ENCODE data around the gene DNM1L. TPM values are rescaled to one million over a fixed set of nuclear protein-coding genes. Genes with fewer than 3 reads are reported as not detected.

The DNM1L gene
- total and polyA plus RNA-seq, 10 of the 15 experiments (the other 5 are each of a cell fraction or from before 2014, with no cell fraction given): 23.1 to 201 (median 63.9) TPM

DNA sequence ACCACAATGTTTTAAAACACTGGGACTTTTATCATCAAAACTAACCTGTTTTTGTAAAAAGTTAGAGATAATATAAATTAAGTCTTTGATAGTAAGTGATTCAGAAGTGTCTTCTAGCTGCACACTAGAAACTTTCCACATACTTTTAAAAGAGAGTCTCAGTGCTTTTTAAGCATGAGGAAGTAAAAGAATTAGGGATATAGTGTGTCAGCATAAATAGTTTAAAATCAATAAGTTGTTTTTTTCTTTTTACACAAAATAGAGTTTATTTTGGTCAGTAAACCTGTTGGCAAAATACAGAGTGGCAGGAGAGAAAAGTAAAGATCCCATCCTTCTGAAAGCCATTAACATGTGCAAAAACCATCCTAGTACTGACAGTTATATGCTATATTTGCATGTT is 1.7 kb downstream of the DNM1L start:
- Histone ChIP-seq H3K27ac (ENCODE audit: control insufficient read depth, insufficient read depth) (peak overlapping the region; percentile 64), H3K36me3 (ENCODE audit: control insufficient read depth in 2 of 2, insufficient read depth in 2 of 2, low read length in 1 of 2) (peaks cover 0 to 10% of the 10 kb centered on the region in 2 experiments; a peak in 1 of 4 replicates), H3K27me3 (replicated peaks in 1 of 2; ENCODE audit: control insufficient read depth in 2 of 2, insufficient read depth in 2 of 2, low read length in 1 of 2) (no peaks in the 10 kb centered on the region), H2AFZ (ENCODE audit: control insufficient read depth, low read depth, low read length) (peak overlapping the region; percentile 12; the same call in 1 of the 2 replicates), H3K4me2 (ENCODE audit: control insufficient read depth, insufficient read depth) (peak overlapping the region; percentile 86), H3K9me3 (replicated peaks; ENCODE audit: control insufficient read depth, insufficient read depth, low read length) (no peaks in the 10 kb centered on the region; the same call in 1 of the 3 replicates), H3K9ac (ENCODE audit: control insufficient read depth, insufficient read depth, low read length) (peak overlapping the region; percentile 78), H3K79me2 (ENCODE audit: control insufficient read depth, insufficient read depth, low read length) (peaks cover 64% of the 10 kb centered on the region), H4K20me1 (ENCODE audit: control insufficient read depth, insufficient read depth) (no peaks in the 10 kb centered on the region), H3K4me1 (ENCODE audit: control insufficient read depth, insufficient read depth, low read length) (peaks cover 4% of the 10 kb centered on the region), H3K4me3 (peak overlapping the region; percentile 100)
- ChIA-PET RAD21 (ENCODE audit: unreplicated experiment) (interaction anchor here (0.6 to 1.6 kb wide), 5 partner anchors 20 to 232 kb away, joined by 3 to 12 read pairs (median 4); partner anchors contain the start of gene YARS2), POLR2A (no interaction called here), CTCF (interaction anchor here (1.1 to 5.2 kb wide), 3 partner anchors 9 to 224 kb away, joined by 3 to 25 read pairs (median 4); partner anchors contain the start of gene YARS2), SMC1A (ENCODE audit: uncharacterized antibody, unreplicated experiment) (interaction anchor here (0.9 to 2.2 kb wide), 4 partner anchors 8 to 315 kb away, joined by 3 to 12 read pairs (median 6); partner anchors contain the start of gene YARS2)
- intact Hi-C loops (cut with micrococcal nuclease; ENCODE audit: unreplicated experiment): no loop called here
- DNase-seq (ENCODE audit: low read depth, low spot score) (no peak), FAIRE-seq (no peak), ATAC-seq (no peak)
- in situ Hi-C loops (cut with MboI): loop anchor here (5.0 kb wide), 1 partner anchor 1028 kb away; no protein-coding TSS in a partner anchor
- no TSS peak for BruUV-seq (replicated peaks)
- no peak for TF ChIP-seq ZSCAN29 (IDR thresholded peaks at IDR 0.05)
- no peak for TF ChIP-seq TCF7 (IDR thresholded peaks at IDR 0.05; ENCODE audit: borderline replicate concordance)
- peak; percentile 10 for TF ChIP-seq MEF2B (IDR thresholded peaks at IDR 0.05; ENCODE audit: partially characterized antibody, poor library complexity, severe bottlenecking)
- TF ChIP-seq RB1 (IDR thresholded peaks at IDR 0.05; ENCODE audit: borderline replicate concordance): no peak
- no peak for TF ChIP-seq IKZF1 (conservative IDR thresholded peaks at IDR 0.05)
- TF ChIP-seq NFYB (IDR thresholded peaks at IDR 0.05; ENCODE audit: insufficient read depth, low read depth, low read length): no peak
- no peak for TF ChIP-seq NBN (IDR thresholded peaks at IDR 0.05)
- TF ChIP-seq EED (IDR thresholded peaks at IDR 0.05; ENCODE audit: low read depth): no peak
- no peak for TF ChIP-seq RUNX3 (IDR thresholded peaks at IDR 0.05; ENCODE audit: low read length)
- TF ChIP-seq EGR1 (IDR thresholded peaks at IDR 0.05; ENCODE audit: borderline replicate concordance in 1 of 2, low read depth in 2 of 2, low read length in 2 of 2): no peak
- TF ChIP-seq, protein P1, sequence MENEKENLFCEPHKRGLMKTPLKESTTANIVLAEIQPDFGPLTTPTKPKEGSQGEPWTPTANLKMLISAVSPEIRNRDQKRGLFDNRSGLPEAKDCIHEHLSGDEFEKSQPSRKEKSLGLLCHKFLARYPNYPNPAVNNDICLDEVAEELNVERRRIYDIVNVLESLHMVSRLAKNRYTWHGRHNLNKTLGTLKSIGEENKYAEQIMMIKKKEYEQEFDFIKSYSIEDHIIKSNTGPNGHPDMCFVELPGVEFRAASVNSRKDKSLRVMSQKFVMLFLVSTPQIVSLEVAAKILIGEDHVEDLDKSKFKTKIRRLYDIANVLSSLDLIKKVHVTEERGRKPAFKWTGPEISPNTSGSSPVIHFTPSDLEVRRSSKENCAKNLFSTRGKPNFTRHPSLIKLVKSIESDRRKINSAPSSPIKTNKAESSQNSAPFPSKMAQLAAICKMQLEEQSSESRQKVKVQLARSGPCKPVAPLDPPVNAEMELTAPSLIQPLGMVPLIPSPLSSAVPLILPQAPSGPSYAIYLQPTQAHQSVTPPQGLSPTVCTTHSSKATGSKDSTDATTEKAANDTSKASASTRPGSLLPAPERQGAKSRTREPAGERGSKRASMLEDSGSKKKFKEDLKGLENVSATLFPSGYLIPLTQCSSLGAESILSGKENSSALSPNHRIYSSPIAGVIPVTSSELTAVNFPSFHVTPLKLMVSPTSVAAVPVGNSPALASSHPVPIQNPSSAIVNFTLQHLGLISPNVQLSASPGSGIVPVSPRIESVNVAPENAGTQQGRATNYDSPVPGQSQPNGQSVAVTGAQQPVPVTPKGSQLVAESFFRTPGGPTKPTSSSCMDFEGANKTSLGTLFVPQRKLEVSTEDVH (IDR thresholded peaks at IDR 0.05; ENCODE audit: low read depth, partially characterized antibody): no peak
- TF ChIP-seq MTA2 (IDR thresholded peaks at IDR 0.05; ENCODE audit: low read depth): peak; percentile 22; the same call in 1 of the 2 replicates
- TF ChIP-seq ATF7 (IDR thresholded peaks at IDR 0.05; ENCODE audit: low read depth): no peak
- TF ChIP-seq MYC (IDR thresholded peaks at IDR 0.05; ENCODE audit: insufficient read depth, insufficient read length, insufficient replicate concordance, low read length, severe bottlenecking): no peak
- 0 out of 2 replicates have a peak, but pooled peaks have one; percentile 66 for TF ChIP-seq PAX8 (IDR thresholded peaks at IDR 0.05)
- TF ChIP-seq, protein P2, sequence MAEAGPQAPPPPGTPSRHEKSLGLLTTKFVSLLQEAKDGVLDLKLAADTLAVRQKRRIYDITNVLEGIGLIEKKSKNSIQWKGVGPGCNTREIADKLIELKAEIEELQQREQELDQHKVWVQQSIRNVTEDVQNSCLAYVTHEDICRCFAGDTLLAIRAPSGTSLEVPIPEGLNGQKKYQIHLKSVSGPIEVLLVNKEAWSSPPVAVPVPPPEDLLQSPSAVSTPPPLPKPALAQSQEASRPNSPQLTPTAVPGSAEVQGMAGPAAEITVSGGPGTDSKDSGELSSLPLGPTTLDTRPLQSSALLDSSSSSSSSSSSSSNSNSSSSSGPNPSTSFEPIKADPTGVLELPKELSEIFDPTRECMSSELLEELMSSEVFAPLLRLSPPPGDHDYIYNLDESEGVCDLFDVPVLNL (IDR thresholded peaks at IDR 0.05; ENCODE audit: low read depth, low read length): no peak
- no peak for TF ChIP-seq CBX5 (IDR thresholded peaks at IDR 0.05; ENCODE audit: low read depth)
- TF ChIP-seq, protein P3, sequence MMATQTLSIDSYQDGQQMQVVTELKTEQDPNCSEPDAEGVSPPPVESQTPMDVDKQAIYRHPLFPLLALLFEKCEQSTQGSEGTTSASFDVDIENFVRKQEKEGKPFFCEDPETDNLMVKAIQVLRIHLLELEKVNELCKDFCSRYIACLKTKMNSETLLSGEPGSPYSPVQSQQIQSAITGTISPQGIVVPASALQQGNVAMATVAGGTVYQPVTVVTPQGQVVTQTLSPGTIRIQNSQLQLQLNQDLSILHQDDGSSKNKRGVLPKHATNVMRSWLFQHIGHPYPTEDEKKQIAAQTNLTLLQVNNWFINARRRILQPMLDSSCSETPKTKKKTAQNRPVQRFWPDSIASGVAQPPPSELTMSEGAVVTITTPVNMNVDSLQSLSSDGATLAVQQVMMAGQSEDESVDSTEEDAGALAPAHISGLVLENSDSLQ (IDR thresholded peaks at IDR 0.05): peak; percentile 29; the same call in 1 of the 2 replicates
- TF ChIP-seq ZNF384 (IDR thresholded peaks at IDR 0.05; ENCODE audit: borderline replicate concordance, low read depth, low read length): no peak
- no peak for TF ChIP-seq IKZF2 (IDR thresholded peaks at IDR 0.05)
- TF ChIP-seq POU2F2 (IDR thresholded peaks at IDR 0.05; ENCODE audit: borderline replicate concordance, low read depth, low read length): no peak

All from GM12878 (cell line).